Activated gamma-delta T cell (primary cell): ENCODE data around the gene ADAMTS13.

Experiments used
- DNase-seq: peaks from one replicate; lab custom pipeline; 2025; lab: John Stamatoyannopoulos, UW

ADAMTS13 gene

GRCh38 chr9:133454943-133455673 is 32.9 kb downstream of the ADAMTS13 start:
- DNase-seq, result no peak

- no peak for DNase-seq
These were observed 33.8 kb downstream of the ADAMTS13 start for GRCh38 chr9:133455936-133456335.

GRCh38 chr9:133456409-133456808 is 34.2 kb downstream of the ADAMTS13 start:
- no peak for DNase-seq

- DNase-seq, result no peak
These were observed 35.1 kb downstream of the ADAMTS13 start for GRCh38 chr9:133457233-133457632.

GRCh38 chr9:133457748-133458147 is 35.6 kb downstream of the ADAMTS13 start:
- DNase-seq, result no peak

- DNase-seq, result no peak
These were observed 36.6 kb downstream of the ADAMTS13 start for GRCh38 chr9:133458643-133459312.

GRCh38 chr9:133459476-133460404 is 37.6 kb downstream of the ADAMTS13 start, which contains the start of gene CACFD1:
Gene CACFD1, plus strand, starts transcription at chr9:133459978. Its CDS starts 89 bp downstream, at chr9:133460067.
- DNase-seq, result peak; percentile 87

GRCh38 chr9:133460405-133461175 is 38.4 kb downstream of the ADAMTS13 start:
- no peak for DNase-seq

GRCh38 chr9:133461975-133462374 is 39.8 kb downstream of the ADAMTS13 start:
- no peak for DNase-seq

- no peak for DNase-seq
These were observed 41.2 kb downstream of the ADAMTS13 start for GRCh38 chr9:133463234-133463863.

GRCh38 chr9:133463864-133464615 is 41.9 kb downstream of the ADAMTS13 start:
- DNase-seq, result no peak

- no peak for DNase-seq
These were observed 42.5 kb downstream of the ADAMTS13 start for GRCh38 chr9:133464638-133465037.

GRCh38 chr9:133465984-133466383 is 43.8 kb downstream of the ADAMTS13 start:
- DNase-seq, result no peak

- no peak for DNase-seq
These were observed 44.9 kb downstream of the ADAMTS13 start for GRCh38 chr9:133467101-133467500.

GRCh38 chr9:133468374-133468773 is 46.2 kb downstream of the ADAMTS13 start:
- no peak for DNase-seq

GRCh38 chr9:133468777-133469421 is 46.7 kb downstream of the ADAMTS13 start:
- no peak for DNase-seq

- DNase-seq, result no peak
These were observed 48.3 kb downstream of the ADAMTS13 start for GRCh38 chr9:133470427-133470924.

- no peak for DNase-seq
These were observed 48.8 kb downstream of the ADAMTS13 start for GRCh38 chr9:133470988-133471387.

- DNase-seq, result no peak
These were observed 49.5 kb downstream of the ADAMTS13 start for GRCh38 chr9:133471551-133472276.
